Tibial nerve (tissue), 4 donors: ENCODE measurements around the gene TTPAL. TPM values are rescaled to one million over a fixed set of nuclear protein-coding genes. Genes with fewer than 3 reads are reported as not detected.
"Not testable (repeated sequence)": the region's sequence is repeated elsewhere in the genome, so short reads cannot be mapped to it uniquely, and the experiment has no call there.

Experiments
- DNase-seq, 2 donors: peaks; one replicate each; pipeline ENCODE4 v3.0.0-alpha.2; 2019; ENCODE audit warnings: low spot score in 2 of 2
- H3K27ac ChIP-seq, 4 donors: fragments of 200-600 bp; sonication (generic) in 3 of 4; one replicate each; pipeline ENCODE4 v1.5.1; 2017 to 2019; ENCODE audit warnings: mild to moderate bottlenecking in 1 of 4
- H3K27me3 ChIP-seq, 2 donors: fragments of 200-600 bp; sonication (generic) in 1 of 2; one replicate each; pipeline versions ENCODE4 v1.5.1 to v1.6.0; 2017 to 2019
- H3K36me3 ChIP-seq, 3 donors: fragments of 200-600 bp; sonication (generic); one replicate each; pipeline ENCODE4 v1.5.1; 2018 to 2019
- H3K4me1 ChIP-seq, 4 donors: fragments of 200-600 bp; sonication (generic) in 3 of 4; one replicate each; pipeline ENCODE4 v1.5.1; 2017 to 2019
- H3K4me3 ChIP-seq, 4 donors: fragments of 200-600 bp; sonication (generic) in 3 of 4; one replicate each; pipeline ENCODE4 v1.5.1; 2017 to 2019; ENCODE audit warnings: mild to moderate bottlenecking in 1 of 4, moderate library complexity in 1 of 4
- H3K9me3 ChIP-seq, 4 donors: fragments of 200-600 bp; sonication (generic) in 3 of 4; one replicate each; pipeline ENCODE4 v1.5.1; 2017 to 2019
- CTCF ChIP-seq, 5 experiments: fragments of 200-600 bp in 3 of 5; fragments of 450-650 bp in 2 of 5; sonication (generic) in 3 of 5; IDR thresholded peaks; one replicate each; pipeline ENCODE4 v1.5.1; 2016 to 2019; ENCODE audit warnings: antibody characterized with exemption in 5 of 5, mild to moderate bottlenecking in 3 of 5, moderate library complexity in 2 of 5
- EP300 ChIP-seq, 2 donors: sonication (generic); formaldehyde crosslinking; IDR thresholded peaks; one replicate each; pipeline ENCODE4 v1.6.1; 2017; ENCODE audit warnings: antibody characterized with exemption in 2 of 2, mild to moderate bottlenecking in 1 of 2
- POLR2A ChIP-seq, 2 donors: fragments of 450-650 bp; IDR thresholded peaks; one replicate each; pipeline ENCODE4 v1.6.1; 2017; ENCODE audit warnings: antibody characterized with exemption in 2 of 2, mild to moderate bottlenecking in 2 of 2, moderate library complexity in 2 of 2
- WGBS, 2 donors: methylation state at CpG; one replicate each; pipeline ENCODE4 v1.1.5; 2018; 5-methylcytosine and 5-hydroxymethylcytosine counted together
- total RNA-seq, 4 donors: library from RNA; depleted of rRNA; stranded (reverse); fragments of >200 nt; gene quantifications; one replicate each; pipeline ENCODE4 v1.1.0, GENCODE V29; 2016

The TTPAL gene
- total RNA-seq, 4 donors from 2014 or later, result 13.0 to 23.7 (median 16.9) TPM

- 90 to 91% methylated on average over 8 of the region's 8 CpGs for WGBS, 2 donors
- TF ChIP-seq EP300 (IDR thresholded peaks at IDR 0.05) (no peak), POLR2A (IDR thresholded peaks at IDR 0.05) (no peak), CTCF (IDR thresholded peaks at IDR 0.05) (no peak)
- H3K9me3 ChIP-seq, result no peaks in the 10 kb centered on the region
- peaks cover 0 to 11% (median 1%) of the 10 kb centered on the region in 4 donors for H3K4me1 ChIP-seq
- H3K4me3 ChIP-seq, result no peak overlapping the region
- no peaks in the 10 kb centered on the region for H3K27me3 ChIP-seq
- peak overlapping the region in 3 of 4 donors; percentile 32 to 81 (median 33) for H3K27ac ChIP-seq
- DNase-seq, result no peak
- H3K36me3 ChIP-seq, result no peaks in the 10 kb centered on the region
Observed at GRCh38 chr20:44468044-44468782, 7.5 kb upstream of the TTPAL start.

- TF ChIP-seq CTCF (IDR thresholded peaks at IDR 0.05) (no peak), POLR2A (IDR thresholded peaks at IDR 0.05) (no peak), EP300 (IDR thresholded peaks at IDR 0.05) (no peak)
- no peak overlapping the region for H3K4me3 ChIP-seq
- DNase-seq, result no peak
- 62 to 69% methylated on average over 5 of the region's 5 CpGs for WGBS, 2 donors
- H3K27ac ChIP-seq, result no peak overlapping the region
- H3K36me3 ChIP-seq, result no peaks in the 10 kb centered on the region
- H3K27me3 ChIP-seq, result no peaks in the 10 kb centered on the region
- no peaks in the 10 kb centered on the region for H3K9me3 ChIP-seq
- H3K4me1 ChIP-seq, result peaks cover 0 to 18% (median 1%) of the 10 kb centered on the region in 4 donors
Observed at GRCh38 chr20:44470327-44470726, 5.3 kb upstream of the TTPAL start.

GRCh38 chr20:44471481-44471882 is 4.2 kb upstream of the TTPAL start:
- Histone ChIP-seq H3K27ac (no peak overlapping the region), H3K27me3 (no peaks in the 10 kb centered on the region), H3K9me3 (no peaks in the 10 kb centered on the region), H3K4me3 (no peak overlapping the region), H3K36me3 (no peaks in the 10 kb centered on the region), H3K4me1 (peaks cover 0 to 25% (median 4%) of the 10 kb centered on the region in 4 donors)
- 50 to 77% methylated on average over 2 of the region's 2 CpGs for WGBS, 2 donors
- peak in 2 of 5 experiments; percentile 40 to 51 for TF ChIP-seq CTCF (IDR thresholded peaks at IDR 0.05)
- no peak for TF ChIP-seq POLR2A (IDR thresholded peaks at IDR 0.05)
- peak in 1 of 2 donors; percentile 18 for TF ChIP-seq EP300 (IDR thresholded peaks at IDR 0.05)
- no peak for DNase-seq

GRCh38 chr20:44472283-44472682 is 3.4 kb upstream of the TTPAL start:
- not testable (repeated sequence) for H3K4me3 ChIP-seq, H3K27me3 ChIP-seq, H3K27ac ChIP-seq, H3K9me3 ChIP-seq, DNase-seq, H3K36me3 ChIP-seq
- peaks cover 0 to 31% (median 5%) of the 10 kb centered on the region in 4 donors for H3K4me1 ChIP-seq
- 84 to 85% methylated on average over 9 of the region's 9 CpGs for WGBS, 2 donors

GRCh38 chr20:44475372-44475693 is 341 bp upstream of the TTPAL start:
- DNase-seq, result no peak
- peaks cover 0 to 12% (median 4%) of the 10 kb centered on the region in 3 donors for H3K36me3 ChIP-seq
- H3K9me3 ChIP-seq, result no peaks in the 10 kb centered on the region
- peaks cover 0 to 23% (median 4%) of the 10 kb centered on the region in 4 donors for H3K4me1 ChIP-seq
- H3K27ac ChIP-seq, result peak overlapping the region; percentile 68 to 96 (median 94)
- 15% methylated on average over 2 of the region's 2 CpGs for WGBS, 2 donors
- H3K27me3 ChIP-seq, result no peaks in the 10 kb centered on the region
- H3K4me3 ChIP-seq, result peak overlapping the region; percentile 42 to 93 (median 85)
- TF ChIP-seq CTCF (IDR thresholded peaks at IDR 0.05) (no peak), POLR2A (IDR thresholded peaks at IDR 0.05) (no peak), EP300 (IDR thresholded peaks at IDR 0.05) (no peak)
